GM21423 (cell line): Measurements from ENCODE around the gene DRD2.

ENCODE experiments used
- ATAC-seq: cut with Tn5 transposase; IDR thresholded peaks from one replicate; pipeline ENCODE4 v1.9.1; 2021; ENCODE audit warnings: mild to moderate bottlenecking, moderate library complexity; ENCODE audit not compliant: unreplicated experiment

The DRD2 gene

DNA sequence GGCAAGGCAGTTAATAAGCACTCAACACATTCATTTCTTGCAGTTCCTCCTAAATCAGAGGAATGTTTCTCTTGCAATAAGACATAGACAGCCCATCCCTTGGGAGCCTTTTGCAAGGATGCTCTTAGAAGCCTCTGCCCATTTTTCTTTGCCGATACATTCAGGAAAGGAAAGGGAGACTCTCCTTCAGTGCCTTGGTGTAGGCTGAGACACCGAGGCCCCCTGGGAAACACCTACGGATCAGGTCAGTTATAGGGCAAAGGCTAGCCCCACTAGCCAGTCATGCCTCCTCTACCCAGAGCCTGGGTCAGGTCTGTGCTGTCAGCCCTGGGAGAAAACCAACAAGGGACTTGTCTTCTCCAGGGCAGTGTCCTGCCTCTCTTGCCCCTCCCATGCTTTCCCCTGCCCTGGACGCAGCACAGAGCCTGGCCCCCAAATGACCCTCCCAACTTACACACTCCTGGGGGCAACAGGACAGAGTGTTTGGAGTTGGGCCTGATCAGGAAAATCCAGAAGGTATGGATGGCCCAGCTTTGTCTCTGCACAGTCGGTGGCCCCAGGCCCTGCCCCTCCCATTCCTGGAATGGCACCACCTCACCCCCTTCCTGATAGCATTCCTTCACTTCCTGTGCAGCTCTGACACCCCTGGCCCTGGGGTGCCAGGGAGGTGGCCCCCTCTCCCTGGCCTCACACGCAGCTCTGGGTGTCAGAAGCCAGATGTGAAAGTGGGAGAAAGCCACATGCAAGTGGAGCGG, 69.3 kb downstream of the DRD2 start:
- ATAC-seq, result no peak

DNA sequence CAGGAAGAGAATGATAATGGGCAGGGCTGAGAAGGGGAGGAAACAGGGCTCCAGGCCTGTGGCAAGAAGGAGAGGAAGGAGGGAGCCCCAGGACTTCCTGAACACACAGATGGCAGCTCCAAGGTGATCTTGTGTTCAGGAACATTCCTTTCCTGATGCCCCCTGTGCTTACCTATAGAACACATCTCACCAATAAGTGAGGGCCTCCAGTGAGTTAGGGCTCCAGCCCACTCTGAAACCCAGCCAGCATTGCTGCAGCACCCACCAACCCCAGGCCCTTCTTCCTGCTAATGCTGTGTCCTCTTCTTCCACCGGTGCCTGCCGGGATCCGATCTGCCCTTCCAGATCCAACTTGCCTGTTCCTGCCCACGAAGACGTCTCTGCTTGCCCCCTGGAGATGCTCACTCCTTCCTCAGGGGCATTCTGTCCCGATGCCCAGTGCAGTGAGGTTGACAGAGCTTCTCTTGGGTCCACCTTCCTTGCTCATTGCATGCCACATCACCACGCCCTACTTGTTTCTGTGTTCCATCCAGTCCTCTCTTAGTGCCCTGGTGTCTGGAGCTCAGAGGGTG, 70.3 kb downstream of the DRD2 start:
- ATAC-seq, result no peak

DNA sequence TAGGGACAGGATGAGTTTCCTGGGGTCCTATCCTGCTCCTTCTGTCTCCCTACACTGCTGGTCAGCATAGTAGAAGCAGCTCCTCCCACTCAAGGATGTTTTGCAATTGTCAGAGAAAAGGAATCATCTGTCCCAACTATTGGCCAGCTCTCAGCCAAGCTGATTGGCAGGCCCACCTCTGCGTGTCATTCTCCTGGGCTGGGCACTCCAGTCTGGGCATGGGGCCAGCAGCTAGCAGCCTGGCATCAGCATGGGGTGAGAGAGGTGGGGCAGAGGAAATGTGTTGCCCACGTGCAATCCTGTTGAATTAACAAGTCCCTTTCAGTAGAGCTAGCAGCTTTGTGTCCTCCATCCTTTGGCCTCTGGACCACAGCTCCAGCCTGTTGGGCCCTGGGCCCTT, 73.5 kb downstream of the DRD2 start:
- ATAC-seq, result no peak

DNA sequence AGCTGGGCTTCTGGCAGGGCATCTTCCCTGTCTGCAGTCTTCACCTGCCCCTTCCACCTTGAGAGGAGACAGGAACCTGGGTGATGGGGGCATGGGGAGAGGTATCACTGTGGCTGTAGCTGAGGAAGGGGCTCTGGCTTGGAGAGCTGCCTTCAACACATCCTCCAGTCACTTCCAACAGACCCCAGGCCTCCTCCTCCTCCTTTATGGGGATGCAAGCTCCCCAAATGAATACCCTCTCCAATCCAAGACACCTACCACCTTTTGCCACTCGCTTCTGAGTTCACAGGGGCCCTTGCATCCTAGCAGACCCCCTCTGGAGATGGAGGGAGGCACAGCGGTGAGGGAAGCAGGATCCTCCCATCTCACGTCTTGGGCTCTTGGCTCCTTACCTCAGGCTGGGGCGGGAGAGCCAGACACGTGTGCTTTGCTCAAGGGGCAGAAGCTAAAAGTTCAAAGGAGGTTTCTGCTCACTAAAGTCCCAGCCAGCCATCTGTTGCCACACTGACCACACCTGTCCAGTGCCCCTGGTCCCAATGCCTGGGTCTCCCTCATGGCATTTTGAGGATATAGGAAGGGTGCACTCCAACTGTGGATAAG, 74.5 kb downstream of the DRD2 start:
- ATAC-seq, result no peak

- no peak for ATAC-seq
These were observed 76.3 kb downstream of the DRD2 start for GRCh38 chr11:113398669-113399430.

DNA sequence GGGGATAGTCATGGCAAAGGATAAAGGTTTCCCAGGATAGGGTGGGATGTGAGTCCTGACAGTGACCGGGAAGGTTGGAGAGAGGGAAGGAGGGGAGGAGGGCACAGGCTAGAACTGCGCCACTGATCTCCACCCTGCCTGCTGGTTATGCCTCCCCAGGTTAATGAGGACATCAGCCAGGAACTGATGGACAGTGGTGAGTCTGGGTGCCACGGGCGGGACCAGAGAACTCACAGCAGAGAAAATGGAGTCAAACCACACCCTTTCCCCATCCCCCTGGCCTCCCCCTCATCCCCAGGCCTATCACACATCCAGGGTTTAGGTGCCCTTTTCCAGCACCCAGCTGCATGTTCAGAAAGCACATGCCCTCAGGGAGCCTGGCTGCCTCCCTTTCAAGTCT, 77.4 kb downstream of the DRD2 start:
- no peak for ATAC-seq

DNA sequence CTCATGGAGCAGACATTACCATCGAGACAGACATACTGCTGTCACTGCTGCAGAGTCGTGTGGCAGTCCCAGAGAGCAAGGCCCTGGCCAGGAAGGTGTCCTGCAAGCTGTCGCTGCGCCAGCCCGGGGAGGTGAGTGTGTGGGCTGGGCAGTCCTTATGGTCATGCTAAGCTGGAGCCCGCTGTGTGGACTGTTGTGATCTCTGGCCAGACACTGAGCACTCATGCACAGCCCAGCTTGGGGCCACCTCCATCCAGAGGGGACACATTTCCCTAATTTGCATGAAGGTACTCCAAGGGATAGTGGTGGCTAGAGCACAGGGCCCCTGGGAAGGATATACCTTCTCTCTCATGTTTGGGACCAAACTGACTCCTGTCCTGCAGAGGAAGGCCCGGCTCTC, 78.0 kb downstream of the DRD2 start:
- ATAC-seq, result no peak

- ATAC-seq, result no peak
These were observed 78.5 kb downstream of the DRD2 start for GRCh38 chr11:113396690-113397089.

GRCh38 chr11:113395782-113396336, 79.3 kb downstream of the DRD2 start:
- ATAC-seq, result no peak

DNA sequence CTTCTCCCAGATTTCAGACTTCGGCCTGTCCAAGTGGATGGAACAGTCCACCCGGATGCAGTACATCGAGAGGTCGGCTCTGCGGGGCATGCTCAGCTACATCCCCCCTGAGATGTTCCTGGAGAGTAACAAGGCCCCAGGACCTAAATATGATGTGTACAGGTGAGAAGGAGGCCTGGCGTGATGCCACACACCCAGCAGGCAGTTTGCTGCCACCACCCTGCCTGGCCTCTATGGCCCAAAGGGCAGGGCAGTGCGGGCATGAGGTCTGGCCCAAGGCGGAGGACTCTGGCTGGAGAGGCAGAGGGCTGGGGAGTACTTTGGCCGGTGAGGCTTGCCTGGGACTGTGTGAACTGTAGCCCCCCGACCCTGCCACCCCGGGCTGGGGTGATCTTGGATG, 80.3 kb downstream of the DRD2 start:
- no peak for ATAC-seq

DNA sequence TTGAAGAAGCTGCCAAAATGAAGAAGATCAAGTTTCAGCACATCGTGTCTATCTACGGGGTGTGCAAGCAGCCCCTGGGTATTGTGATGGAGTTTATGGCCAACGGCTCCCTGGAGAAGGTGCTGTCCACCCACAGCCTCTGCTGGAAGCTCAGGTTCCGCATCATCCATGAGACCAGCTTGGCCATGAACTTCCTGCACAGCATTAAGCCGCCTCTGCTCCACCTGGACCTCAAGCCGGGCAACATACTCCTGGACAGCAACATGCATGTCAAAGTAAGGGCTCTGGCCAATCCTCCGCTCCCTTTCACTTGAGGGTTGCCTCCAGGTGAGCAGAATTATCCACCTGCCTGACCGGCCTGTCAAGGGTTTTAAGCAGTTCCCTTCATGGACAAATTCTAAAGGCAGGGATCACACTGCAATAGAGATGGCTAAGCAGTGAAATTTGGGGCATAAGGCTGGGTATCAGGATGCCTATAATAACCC, 81.7 kb downstream of the DRD2 start:
- no peak for ATAC-seq

GRCh38 chr11:113392236-113392921, 82.8 kb downstream of the DRD2 start:
- ATAC-seq, result no peak

GRCh38 chr11:113389272-113389671, 85.9 kb downstream of the DRD2 start:
- no peak for ATAC-seq

DNA sequence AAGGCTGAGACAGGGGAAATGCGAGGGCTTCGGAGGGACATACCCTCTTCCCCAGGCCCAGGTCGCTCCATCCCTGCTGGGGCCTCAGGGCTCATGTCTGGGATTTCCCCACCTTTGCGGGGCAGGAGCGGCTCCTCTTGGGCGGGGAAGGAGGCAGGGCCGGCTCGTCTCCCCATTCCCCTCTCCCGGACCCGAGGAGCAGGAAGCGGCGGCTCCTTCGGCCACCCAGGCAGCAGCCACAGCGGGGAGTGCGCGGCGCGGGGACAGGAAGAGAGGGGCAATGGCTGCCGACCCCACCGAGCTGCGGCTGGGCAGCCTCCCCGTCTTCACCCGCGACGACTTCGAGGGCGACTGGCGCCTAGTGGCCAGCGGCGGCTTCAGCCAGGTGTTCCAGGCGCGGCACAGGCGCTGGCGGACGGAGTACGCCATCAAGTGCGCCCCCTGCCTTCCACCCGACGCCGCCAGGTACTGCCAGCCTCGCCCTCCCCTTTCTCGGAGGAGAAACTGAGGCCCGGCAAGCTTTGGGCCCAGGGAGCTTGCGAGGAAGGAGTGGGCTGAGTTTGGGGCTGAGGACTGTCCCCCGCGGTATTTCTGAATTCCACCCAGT, 87.5 kb downstream of the DRD2 start, which contains the start of gene ANKK1:
TSS of gene ANKK1 (plus strand) at position 175 of the 607 bp plus-strand sequence. CDS start at position 281, 106 bp downstream.
- no peak for ATAC-seq

DNA sequence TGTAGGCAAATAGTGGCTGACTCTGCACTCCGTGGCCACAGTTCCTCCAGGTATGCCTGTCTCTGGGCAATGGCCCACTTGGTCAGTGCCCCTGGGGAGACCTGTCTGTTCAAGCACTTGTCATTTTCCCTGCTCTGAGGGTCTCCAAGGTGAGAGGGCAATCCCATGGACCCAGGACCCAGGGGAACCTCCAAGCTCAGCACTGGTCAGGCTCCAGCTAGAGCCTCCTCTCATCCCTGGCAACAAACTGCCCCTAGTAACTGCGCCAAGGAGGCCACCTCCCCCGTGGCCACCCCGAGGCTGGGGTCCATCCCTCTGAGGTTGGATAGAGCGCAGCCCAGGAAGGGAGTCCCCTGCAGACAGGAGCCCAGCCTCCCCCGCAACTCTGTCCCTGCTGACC, 88.3 kb downstream of the DRD2 start:
- no peak for ATAC-seq

GRCh38 chr11:113385749-113386148, 89.4 kb downstream of the DRD2 start:
- no peak for ATAC-seq

DNA sequence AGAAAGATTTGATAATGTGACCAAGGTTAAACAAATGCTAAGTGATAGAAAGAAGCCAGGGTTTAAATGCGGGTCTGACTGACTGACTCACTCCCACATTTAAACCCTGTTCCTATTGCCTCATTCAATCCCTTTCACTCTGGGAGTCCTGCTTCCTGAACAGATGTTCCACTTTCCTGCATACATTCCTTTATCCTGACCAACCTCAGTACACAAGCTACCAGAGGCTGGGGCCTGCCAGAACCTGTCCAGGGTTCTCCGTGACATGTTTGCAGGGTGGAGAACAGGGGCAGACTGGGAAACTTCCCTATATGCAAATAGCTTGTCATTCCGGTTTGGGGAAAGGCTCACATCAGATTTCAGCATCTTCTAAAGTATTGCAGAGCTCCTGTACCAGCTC, 90.6 kb downstream of the DRD2 start:
- ATAC-seq, result no peak

DNA sequence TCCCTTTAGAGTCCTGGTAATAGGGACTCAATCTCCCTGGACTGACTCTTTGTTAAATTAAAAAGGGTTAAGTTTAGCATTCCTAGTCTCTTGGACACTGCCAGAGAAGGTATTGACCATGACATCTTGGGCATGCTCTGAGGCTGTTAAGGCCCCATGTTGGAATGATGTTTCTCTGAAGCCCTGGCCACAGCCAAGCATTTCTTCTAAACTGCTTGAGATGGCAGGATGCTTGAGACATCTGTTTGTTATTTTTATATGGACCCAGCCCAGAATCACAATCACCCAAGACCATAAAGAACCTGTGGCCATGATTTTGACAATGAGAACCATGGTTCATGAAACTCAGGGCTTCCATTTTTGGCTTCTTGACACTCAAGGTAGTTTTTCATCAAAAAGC, 93.1 kb downstream of the DRD2 start:
- ATAC-seq, result no peak

DNA sequence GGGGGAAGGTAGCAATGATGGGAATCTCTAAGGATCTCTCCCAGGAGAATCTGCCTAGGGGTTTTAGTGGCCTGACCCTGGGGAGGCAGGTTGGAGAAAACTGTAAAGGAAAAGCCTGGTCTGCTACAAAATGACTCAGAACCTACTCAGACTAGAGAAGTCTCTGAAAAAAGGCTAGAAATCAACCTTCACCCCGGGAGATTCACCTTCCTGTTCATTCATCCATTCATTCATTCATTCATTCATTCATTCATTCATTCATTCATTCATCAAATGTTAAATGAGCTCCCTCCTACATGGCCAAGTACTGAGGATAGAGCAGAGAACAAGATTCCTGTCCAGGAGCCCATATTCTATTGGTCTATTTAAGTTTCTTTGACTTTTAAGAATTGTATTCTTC, 96.5 kb downstream of the DRD2 start:
- no peak for ATAC-seq
